ENCODE results near the gene PRRC2A.

Gene PRRC2A

GRCh38 chr6:31658158-31658688, 37.7 kb downstream of the PRRC2A start:
- TF ChIP-seq, protein P1, sequence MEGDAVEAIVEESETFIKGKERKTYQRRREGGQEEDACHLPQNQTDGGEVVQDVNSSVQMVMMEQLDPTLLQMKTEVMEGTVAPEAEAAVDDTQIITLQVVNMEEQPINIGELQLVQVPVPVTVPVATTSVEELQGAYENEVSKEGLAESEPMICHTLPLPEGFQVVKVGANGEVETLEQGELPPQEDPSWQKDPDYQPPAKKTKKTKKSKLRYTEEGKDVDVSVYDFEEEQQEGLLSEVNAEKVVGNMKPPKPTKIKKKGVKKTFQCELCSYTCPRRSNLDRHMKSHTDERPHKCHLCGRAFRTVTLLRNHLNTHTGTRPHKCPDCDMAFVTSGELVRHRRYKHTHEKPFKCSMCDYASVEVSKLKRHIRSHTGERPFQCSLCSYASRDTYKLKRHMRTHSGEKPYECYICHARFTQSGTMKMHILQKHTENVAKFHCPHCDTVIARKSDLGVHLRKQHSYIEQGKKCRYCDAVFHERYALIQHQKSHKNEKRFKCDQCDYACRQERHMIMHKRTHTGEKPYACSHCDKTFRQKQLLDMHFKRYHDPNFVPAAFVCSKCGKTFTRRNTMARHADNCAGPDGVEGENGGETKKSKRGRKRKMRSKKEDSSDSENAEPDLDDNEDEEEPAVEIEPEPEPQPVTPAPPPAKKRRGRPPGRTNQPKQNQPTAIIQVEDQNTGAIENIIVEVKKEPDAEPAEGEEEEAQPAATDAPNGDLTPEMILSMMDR (conservative IDR thresholded peaks at IDR 0.05; ENCODE audit: control insufficient read depth, insufficient read depth, low read depth, low read length) = no peak
- H3K4me3 ChIP-seq (ENCODE audit: control insufficient read depth, low read depth, low read length) = no peak overlapping the region
- DNase-seq (ENCODE audit: low read depth) = no peak

- TF ChIP-seq, protein P1 (conservative IDR thresholded peaks at IDR 0.05; ENCODE audit: control insufficient read depth, insufficient read depth, low read depth, low read length) = no peak
- H3K4me3 ChIP-seq (ENCODE audit: control insufficient read depth, low read depth, low read length) = peak overlapping the region; percentile 89
- no peak for DNase-seq (ENCODE audit: low read depth)
Observed at GRCh38 chr6:31658983-31659648, 38.6 kb downstream of the PRRC2A start.

DNA sequence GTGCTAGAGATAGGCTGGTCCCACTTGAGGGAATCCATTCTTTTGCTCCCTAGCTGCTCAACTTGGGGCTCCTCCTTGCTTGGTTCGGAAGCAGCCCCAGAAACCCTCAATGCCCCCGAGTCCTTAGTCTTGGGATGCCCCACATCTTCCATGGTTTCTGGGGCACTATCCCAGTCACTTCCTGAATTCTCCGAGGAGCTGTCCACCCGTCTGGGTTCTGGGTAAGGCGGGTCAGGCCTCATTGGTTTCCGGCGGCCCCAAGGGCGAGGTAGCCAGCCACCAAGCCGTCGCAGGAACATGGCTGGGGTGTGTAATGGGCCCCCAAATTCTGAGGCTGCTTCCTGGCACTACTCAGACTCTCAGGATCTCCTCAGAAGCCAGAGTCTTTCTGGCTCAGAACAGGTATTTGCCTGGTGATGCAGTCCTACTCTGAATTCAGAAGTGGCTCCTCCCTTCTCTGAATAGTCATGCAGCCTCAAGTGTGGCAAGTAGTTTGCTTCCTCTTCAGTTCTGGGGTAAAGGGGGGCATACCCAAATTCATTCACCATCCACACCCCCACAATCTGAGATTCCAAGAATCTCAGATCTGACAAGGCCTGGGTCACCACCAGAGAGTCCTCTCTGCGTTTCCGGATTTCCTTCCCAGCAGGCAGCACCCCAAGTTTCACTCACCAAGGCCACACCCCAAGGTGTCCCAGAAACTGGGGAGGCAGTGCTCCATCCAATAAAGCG, 39.3 kb downstream of the PRRC2A start:
- TF ChIP-seq, protein P1 (conservative IDR thresholded peaks at IDR 0.05; ENCODE audit: control insufficient read depth, insufficient read depth, low read depth, low read length) = no peak
- DNase-seq (ENCODE audit: low read depth) = peak; percentile 31
- H3K4me3 ChIP-seq (ENCODE audit: control insufficient read depth, low read depth, low read length) = peak overlapping the region; percentile 89

DNA sequence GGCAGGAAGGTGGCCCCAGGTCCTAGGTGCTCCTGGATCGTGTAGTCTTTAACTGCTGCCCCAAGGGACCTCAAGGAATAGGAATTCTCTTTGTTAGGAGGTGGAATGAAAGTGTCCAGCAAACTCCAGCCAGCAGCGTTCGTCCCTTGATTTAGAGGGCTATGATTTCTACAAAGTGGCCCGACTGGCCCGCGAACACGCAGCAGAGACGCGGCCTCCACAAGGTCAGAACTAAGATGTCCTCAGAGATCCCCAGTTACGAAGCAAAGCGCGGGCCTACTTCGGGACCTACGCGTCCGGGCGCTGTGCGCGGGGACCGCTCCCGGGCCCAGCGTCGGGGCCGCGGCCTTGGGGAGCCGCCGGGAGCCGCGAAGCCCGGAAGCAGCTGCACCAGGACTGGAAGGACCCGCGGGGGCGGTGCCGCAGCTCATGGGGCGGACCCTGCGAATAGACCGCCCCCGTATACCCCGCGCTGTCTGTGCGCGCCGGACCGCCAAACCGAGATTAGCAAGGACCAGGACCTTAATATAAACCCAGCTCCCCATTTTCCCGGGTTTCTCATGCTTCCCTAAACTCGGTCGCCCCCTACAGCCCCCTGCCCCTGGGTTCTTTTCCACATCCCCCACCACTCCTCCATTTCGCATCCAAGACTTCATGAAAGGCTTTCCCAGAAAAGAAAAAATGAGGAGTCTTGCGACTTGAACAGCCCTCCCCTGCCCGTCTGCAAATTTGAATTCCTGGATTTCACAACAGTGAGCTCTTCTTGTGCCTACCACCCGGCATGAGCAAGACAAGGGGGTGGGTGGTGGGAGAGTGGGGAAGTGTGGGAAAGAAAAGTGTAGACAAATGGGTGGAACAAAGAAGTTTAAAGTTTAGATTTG, 40.1 kb downstream of the PRRC2A start, which contains the start of gene C6orf47:
Gene C6orf47, minus strand, starts transcription at position 398 of the 881 bp plus-strand sequence. CDS start 831 bp downstream, outside the sequence.
- TF ChIP-seq, protein P1 (conservative IDR thresholded peaks at IDR 0.05; ENCODE audit: control insufficient read depth, insufficient read depth, low read depth, low read length) = no peak
- H3K4me3 ChIP-seq (ENCODE audit: control insufficient read depth, low read depth, low read length) = peak within 1 kb of the TSS; percentile 89
- peak; percentile 73 for DNase-seq (ENCODE audit: low read depth)

GRCh38 chr6:31661262-31662123, 41.0 kb downstream of the PRRC2A start:
- DNase-seq (ENCODE audit: low read depth) = no peak
- peak overlapping the region; percentile 89 for H3K4me3 ChIP-seq (ENCODE audit: control insufficient read depth, low read depth, low read length)
- TF ChIP-seq, protein P1 (conservative IDR thresholded peaks at IDR 0.05; ENCODE audit: control insufficient read depth, insufficient read depth, low read depth, low read length) = no peak

Data from fibroblast of mammary gland (primary cell).